Glutamatergic neuron (in vitro differentiated cells): ENCODE results near the gene KSR1. TPM values are rescaled to one million over a fixed set of nuclear protein-coding genes. Genes with fewer than 3 reads are reported as not detected.

Experiments
- DNase-seq: peaks from one replicate; pipeline ENCODE4 v3.0.0; 2022
- H3K27ac Mint-ChIP-seq: one replicate; pipeline ENCODE4 v1.8.0; 2020; ENCODE audit warnings: mild to moderate bottlenecking, mixed read lengths, inconsistent platforms; ENCODE audit not compliant: unreplicated experiment
- H3K27me3 Mint-ChIP-seq: one replicate; pipeline ENCODE4 v1.8.0; 2020; ENCODE audit warnings: mild to moderate bottlenecking, moderate library complexity, mixed read lengths, inconsistent platforms; ENCODE audit not compliant: unreplicated experiment
- H3K36me3 Mint-ChIP-seq: one replicate; pipeline ENCODE4 v1.8.0; 2020; ENCODE audit warnings: mild to moderate bottlenecking, mixed read lengths, inconsistent platforms; ENCODE audit not compliant: unreplicated experiment
- H3K4me1 Mint-ChIP-seq: one replicate; pipeline ENCODE4 v1.8.0; 2020; ENCODE audit warnings: mild to moderate bottlenecking, low read depth, mixed read lengths, inconsistent platforms; ENCODE audit not compliant: unreplicated experiment
- H3K4me3 Mint-ChIP-seq: one replicate; pipeline ENCODE4 v1.8.0; 2020; ENCODE audit warnings: mild to moderate bottlenecking, mixed read lengths, inconsistent platforms; ENCODE audit not compliant: unreplicated experiment
- H3K9me3 Mint-ChIP-seq: one replicate; pipeline ENCODE4 v1.8.0; 2020; ENCODE audit warnings: mild to moderate bottlenecking, moderate library complexity, mixed read lengths, inconsistent platforms; ENCODE audit not compliant: unreplicated experiment
- total RNA-seq: library from RNA; stranded (reverse); fragmentation: NEBNext Ultra II Directional; extraction: Animal tissue kit (Norgen Biotek cat#: 25700); gene quantifications from one replicate; pipeline ENCODE4 v1.2.1, GENCODE V29; 2021; ENCODE audit not compliant: unreplicated experiment
- TF ChIP-seq, protein P1 (sequence below): fragments of 200-600 bp; sonication (generic); IDR thresholded peaks from one replicate; pipeline ENCODE4 v1.5.0; 2021; ENCODE audit not compliant: partially characterized antibody, unreplicated experiment

KSR1 gene
- total RNA-seq, 1 donor from 2014 or later = 203 TPM

DNA sequence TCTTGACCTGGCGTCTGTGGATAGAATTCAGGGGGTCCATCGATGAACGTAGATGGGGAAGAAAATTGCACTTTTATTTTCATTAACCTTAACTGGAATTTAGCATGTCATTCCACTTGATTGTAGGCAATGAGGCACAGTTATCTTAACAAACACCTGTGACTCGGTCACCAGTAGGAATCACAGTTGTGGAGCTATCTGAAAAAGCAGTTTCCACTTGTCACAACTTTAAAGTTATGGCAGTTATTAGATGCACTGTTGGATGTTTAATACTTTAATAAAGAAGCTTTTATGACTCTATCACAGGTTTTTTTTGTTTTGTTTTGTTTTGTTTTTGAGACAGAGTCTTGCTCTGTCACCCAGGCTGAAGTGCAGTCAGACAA, 91.0 kb downstream of the KSR1 start:
- Mint-ChIP-seq H3K4me3 (no peak overlapping the region), H3K27me3 (peaks cover 13% of the 10 kb centered on the region), H3K36me3 (peaks cover 5% of the 10 kb centered on the region), H3K27ac (peak overlapping the region; percentile 1), H3K9me3 (peaks cover 16% of the 10 kb centered on the region), H3K4me1 (peaks cover 44% of the 10 kb centered on the region)
- DNase-seq = no peak
- TF ChIP-seq, protein P1, sequence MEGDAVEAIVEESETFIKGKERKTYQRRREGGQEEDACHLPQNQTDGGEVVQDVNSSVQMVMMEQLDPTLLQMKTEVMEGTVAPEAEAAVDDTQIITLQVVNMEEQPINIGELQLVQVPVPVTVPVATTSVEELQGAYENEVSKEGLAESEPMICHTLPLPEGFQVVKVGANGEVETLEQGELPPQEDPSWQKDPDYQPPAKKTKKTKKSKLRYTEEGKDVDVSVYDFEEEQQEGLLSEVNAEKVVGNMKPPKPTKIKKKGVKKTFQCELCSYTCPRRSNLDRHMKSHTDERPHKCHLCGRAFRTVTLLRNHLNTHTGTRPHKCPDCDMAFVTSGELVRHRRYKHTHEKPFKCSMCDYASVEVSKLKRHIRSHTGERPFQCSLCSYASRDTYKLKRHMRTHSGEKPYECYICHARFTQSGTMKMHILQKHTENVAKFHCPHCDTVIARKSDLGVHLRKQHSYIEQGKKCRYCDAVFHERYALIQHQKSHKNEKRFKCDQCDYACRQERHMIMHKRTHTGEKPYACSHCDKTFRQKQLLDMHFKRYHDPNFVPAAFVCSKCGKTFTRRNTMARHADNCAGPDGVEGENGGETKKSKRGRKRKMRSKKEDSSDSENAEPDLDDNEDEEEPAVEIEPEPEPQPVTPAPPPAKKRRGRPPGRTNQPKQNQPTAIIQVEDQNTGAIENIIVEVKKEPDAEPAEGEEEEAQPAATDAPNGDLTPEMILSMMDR = no peak

DNA sequence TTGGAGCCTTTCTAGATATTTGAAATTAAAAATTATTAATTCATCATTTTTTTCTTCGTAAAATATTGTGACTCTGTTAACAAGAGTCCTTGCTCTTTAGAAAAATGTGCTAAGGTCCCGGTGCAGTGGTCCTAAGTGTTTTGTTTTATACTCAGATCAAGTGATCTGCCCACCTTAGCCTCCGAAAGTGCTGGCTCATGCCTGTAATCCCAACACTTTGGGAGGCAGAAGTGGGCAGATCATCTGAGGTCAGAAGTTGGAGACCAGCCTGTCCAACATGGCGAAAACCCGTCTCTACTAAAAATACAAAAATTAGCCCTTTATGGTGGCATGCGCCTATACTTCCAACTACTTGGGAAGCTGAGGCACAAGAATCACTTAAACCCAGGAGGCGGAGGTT, 92.1 kb downstream of the KSR1 start:
- no peak for DNase-seq
- H3K9me3 Mint-ChIP-seq = peaks cover 16% of the 10 kb centered on the region
- TF ChIP-seq, protein P1 = no peak
- no peak overlapping the region for H3K4me3 Mint-ChIP-seq
- peaks cover 5% of the 10 kb centered on the region for H3K36me3 Mint-ChIP-seq
- H3K4me1 Mint-ChIP-seq = peaks cover 49% of the 10 kb centered on the region
- no peak overlapping the region for H3K27ac Mint-ChIP-seq
- peaks cover 13% of the 10 kb centered on the region for H3K27me3 Mint-ChIP-seq

DNA sequence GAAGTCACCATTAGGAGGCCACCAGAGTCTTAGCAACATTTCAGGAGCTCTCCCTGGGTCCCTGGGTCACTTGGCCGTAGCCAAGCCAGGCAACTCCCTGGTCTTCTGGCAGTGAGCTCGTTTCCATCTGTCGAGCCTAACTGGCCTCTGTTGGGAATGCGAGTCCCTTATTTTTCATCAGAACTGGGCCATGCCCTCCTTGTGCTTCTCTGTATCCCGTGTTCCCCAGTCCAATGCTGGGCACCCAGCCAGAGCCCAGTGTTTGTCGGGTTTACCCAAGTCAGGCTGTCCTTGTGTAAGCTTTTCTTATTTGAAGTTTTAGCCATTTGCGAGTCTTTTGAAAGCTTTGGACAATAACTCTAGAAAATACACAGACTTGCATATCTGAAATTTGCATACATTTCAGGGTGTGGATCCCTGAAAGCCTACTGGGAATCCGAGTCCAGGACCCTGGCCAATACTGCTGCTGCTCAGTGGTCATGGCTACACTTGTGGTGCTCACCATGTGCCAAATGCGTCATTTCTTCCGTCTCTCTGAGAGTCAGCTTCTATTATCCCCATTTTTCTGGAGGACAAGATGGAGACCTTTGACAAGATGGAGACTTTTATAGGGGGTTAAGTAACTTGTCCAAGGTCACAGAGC, 93.1 kb downstream of the KSR1 start:
- H3K36me3 Mint-ChIP-seq = peaks cover 5% of the 10 kb centered on the region
- peaks cover 49% of the 10 kb centered on the region for H3K4me1 Mint-ChIP-seq
- H3K9me3 Mint-ChIP-seq = peaks cover 14% of the 10 kb centered on the region
- no peak overlapping the region for H3K4me3 Mint-ChIP-seq
- TF ChIP-seq, protein P1 = no peak
- DNase-seq = no peak
- H3K27ac Mint-ChIP-seq = peak overlapping the region; percentile 8
- peaks cover 13% of the 10 kb centered on the region for H3K27me3 Mint-ChIP-seq

DNA sequence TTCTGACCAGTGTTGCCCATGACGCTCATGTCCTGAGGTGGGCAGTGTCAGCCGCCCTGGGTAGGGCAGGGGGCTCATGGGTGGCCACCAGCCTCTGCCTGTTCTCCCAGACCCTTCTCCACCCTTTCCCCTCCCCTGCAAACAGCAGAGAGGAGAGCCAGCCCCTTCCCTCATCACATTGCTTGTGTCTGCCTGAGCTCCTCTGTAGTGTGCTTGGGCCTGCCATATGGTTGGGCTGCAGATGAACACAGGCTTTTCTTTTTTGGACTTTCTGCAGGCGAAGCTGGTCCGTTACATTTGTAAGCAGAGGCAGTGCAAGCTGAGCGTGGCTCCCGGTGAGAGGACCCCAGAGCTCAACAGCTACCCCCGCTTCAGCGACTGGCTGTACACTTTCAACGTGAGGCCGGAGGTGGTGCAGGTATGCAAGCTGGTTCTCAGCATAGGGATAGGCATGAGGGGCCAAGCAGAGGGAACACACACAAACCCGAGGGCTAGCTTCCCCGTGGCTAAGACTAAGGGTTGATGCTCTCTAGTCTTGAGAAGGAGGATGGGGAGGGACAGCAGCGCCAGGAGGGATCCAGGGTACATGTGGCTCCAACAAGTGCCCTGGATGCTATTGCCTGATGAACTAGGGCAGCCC, 94.2 kb downstream of the KSR1 start:
- no peak overlapping the region for H3K4me3 Mint-ChIP-seq
- DNase-seq = no peak
- H3K9me3 Mint-ChIP-seq = peaks cover 9% of the 10 kb centered on the region
- TF ChIP-seq, protein P1 = no peak
- peaks cover 46% of the 10 kb centered on the region for H3K4me1 Mint-ChIP-seq
- H3K27ac Mint-ChIP-seq = peak overlapping the region; percentile 84
- peaks cover 5% of the 10 kb centered on the region for H3K36me3 Mint-ChIP-seq
- H3K27me3 Mint-ChIP-seq = peaks cover 11% of the 10 kb centered on the region

DNA sequence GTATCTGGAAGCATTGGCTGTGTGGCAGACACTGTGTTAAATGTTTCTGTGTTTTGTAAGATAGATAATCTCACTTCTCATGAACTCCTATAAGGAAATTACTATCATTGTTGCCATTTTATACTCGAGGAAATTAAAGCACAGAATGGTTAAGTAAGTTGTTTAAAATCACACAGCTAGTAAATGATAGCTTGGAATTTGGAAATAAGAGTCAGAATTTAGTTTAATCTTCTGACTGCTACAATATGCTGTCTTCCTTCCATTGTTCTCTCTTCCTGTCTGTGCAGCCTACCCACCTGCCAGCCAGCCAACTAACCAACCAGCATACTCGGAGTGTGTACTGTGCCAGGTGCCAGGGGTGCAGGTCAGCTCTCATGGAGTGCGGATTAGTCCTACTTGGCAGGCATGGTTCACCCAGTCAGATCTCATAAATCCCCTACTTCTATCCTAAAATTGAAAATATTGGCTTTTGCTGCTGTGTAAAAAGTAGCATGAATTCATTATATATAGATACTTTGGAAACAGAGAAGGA, 94.8 kb downstream of the KSR1 start:
- Mint-ChIP-seq H3K4me3 (no peak overlapping the region), H3K27ac (peak overlapping the region; percentile 20), H3K9me3 (peaks cover 3% of the 10 kb centered on the region), H3K27me3 (peaks cover 4% of the 10 kb centered on the region), H3K36me3 (peaks cover 5% of the 10 kb centered on the region), H3K4me1 (peaks cover 41% of the 10 kb centered on the region)
- TF ChIP-seq, protein P1 = no peak
- DNase-seq = no peak
